ENCODE measurements around the gene AKTIP.
"Not testable (repeated sequence)": the region's sequence is repeated elsewhere in the genome, so short reads cannot be mapped to it uniquely, and the experiment has no call there.

AKTIP gene

GRCh38 chr16:53502331-53503269 lies at the start of gene AKTIP:
AKTIP (minus strand) TSS chr16:53503209; CDS start chr16:53500259, 2,950 bp downstream.
- peak; percentile 2 for DNase-seq

GRCh38 chr16:53549970-53550690 lies 47.1 kb upstream of the AKTIP start:
- peak; percentile 62 for DNase-seq

DNA sequence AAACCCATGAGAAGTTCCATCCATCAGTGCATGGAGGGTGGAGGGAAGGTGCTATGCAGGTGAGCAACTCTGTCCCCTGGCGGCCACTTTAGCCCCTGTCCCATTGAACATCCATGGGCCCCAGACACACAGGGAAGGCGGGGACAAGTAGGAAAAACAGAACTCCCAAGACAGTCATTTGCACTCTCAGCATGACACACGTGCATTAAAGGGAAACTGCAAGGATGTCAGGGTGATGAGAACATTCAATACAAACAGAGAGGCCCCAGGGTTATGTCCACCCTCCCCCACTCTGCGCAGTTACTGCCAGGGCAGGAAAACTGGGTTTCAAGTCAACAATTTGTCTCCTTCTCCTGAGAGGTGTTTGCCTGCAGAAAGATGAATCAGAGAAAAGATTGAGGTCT lies 44.0 kb upstream of the AKTIP start:
- no peak for DNase-seq

- no peak for DNase-seq
Observed at GRCh38 chr16:53545433-53545832, 42.4 kb upstream of the AKTIP start.

- DNase-seq: no peak
Observed at GRCh38 chr16:53542283-53542682, 39.3 kb upstream of the AKTIP start.

GRCh38 chr16:53541326-53541725 lies 38.3 kb upstream of the AKTIP start:
- no peak for DNase-seq

DNA sequence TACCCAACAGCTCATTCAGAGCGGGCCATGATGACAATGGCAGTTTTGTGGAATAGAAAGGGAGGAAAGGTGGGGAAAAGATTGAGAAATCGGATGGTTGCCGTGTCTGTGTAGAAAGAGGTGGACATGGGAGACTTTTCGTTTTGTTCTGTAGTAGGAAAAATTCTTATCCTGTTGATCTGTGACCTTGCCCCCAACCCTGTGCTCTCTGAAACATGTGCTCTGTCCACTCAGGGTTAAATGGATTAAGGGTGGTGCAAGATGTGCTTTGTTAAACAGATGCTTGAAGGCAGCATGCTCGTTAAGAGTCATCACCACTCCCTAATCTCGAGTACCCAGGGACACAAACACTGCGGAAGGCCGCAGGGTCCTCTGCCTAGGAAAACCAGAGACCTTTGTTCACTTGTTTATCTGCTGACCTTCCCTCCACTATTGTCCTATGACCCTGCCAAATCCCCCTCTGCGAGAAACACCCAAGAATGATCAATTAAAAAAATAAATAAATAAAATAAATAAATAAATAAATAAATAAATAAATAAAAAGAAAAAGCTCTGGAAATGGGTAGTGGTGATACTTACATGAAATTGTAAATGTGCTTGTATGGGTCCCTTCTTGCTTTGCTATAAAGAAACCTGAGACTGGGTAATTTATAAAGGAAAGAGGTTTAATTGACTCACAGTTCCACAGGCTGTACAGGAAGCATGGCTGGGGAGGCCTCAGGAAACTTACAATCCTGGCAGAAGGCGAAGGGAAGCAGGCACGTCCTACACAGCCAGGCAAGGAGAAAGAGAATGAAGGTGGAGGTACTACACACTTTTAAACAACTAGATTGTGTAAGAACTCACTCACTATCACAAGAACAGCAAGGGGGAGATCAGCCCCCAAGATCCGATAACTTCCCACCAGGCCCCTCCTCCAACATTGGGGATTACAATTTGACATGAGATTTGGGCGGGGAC lies 37.0 kb upstream of the AKTIP start:
- not testable (repeated sequence) for DNase-seq

GRCh38 chr16:53539346-53539745 lies 36.3 kb upstream of the AKTIP start:
- not testable (repeated sequence) for DNase-seq

DNA sequence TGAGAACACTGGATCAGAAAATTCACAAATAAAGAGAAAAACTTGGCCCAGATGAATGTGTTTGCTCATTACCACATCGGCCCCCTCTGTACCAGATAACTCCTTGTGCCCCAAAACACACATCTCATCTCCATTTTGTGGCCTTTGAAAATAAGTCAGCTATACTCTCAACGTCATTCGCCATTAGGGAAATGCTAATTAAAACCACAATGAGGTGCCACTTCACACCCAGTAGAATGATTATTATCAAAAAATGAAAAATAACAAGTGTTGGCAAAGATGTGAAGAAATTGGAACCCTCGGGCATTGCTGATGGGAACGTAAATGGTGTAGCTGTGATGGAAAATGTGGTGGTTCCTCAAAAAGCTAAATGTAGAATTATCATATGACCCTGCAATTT lies 34.6 kb upstream of the AKTIP start:
- DNase-seq: no peak

- DNase-seq: no peak
Observed at GRCh38 chr16:53534206-53534605, 31.2 kb upstream of the AKTIP start.

GRCh38 chr16:53530741-53531140 lies 27.7 kb upstream of the AKTIP start:
- no peak for DNase-seq

DNA sequence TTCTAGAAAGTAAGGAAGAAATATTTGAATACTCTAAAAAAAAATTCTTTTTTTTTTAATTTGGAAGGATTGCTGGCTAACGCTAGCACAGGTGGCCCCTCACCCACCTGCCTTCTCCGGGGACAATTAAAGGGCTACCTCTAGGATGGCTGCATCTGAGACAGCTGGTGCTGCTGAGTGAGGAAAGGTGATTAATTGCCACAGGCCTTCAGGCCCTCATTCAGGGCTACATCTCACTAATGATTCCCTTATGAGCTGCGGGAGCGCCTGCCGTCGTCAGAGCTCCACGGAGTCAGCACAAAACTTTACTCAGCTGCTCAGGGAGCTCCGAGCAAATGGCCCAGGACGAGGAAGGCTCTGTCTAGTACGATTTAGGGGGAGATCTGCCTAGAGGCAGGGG lies 27.0 kb upstream of the AKTIP start:
- no peak for DNase-seq

- no peak for DNase-seq
Observed at GRCh38 chr16:53529513-53529912, 26.5 kb upstream of the AKTIP start.

DNA sequence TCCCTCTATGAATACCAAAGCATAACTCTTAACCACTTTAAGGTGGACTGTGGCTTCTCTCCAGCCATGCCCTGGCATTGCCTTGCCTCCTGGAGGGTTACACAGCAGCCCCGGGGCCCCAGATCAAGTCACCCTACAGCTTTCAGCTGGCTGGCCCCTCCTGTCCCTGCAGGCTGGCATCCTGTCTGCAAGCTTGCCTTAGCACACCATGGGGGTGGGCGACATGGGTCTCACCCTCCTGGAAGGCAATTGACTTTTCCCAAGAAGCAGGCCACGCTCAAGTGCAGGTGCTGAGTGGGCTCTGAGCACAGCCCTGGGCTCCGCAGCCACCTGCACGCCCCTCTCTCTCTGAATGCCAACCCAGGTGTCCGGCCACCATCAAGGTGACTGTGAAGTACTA lies 25.8 kb upstream of the AKTIP start:
- DNase-seq: no peak

DNA sequence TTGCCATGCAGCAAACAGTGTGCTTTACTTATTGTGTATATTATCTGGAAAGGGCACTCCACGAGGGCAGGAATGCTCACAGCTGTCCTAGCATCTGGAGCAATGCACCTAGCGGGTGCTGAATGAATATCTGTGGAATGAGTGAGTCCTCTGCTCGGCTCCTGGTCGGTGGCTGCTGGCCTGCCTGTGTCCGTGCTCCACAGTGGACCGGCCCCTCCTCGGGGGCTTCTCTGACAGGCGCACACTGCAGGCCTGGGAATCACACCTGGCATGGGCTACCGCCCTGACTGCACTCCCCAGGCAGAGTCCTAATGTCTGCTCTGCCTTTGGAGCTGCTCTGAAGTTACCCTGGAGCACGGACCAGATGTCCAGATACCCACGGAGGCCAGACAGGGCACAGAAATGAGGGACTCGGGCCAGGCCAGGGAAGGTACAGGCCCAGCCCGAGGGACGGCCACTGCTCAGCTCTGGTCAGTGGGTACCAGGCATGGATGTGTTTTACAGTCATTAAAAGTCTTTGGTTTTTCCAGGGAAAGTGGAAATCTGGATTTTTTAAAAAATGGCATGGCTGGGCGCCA lies 21.1 kb upstream of the AKTIP start:
- DNase-seq: no peak

- DNase-seq: no peak
Observed at GRCh38 chr16:53523126-53523804, 20.3 kb upstream of the AKTIP start.

DNA sequence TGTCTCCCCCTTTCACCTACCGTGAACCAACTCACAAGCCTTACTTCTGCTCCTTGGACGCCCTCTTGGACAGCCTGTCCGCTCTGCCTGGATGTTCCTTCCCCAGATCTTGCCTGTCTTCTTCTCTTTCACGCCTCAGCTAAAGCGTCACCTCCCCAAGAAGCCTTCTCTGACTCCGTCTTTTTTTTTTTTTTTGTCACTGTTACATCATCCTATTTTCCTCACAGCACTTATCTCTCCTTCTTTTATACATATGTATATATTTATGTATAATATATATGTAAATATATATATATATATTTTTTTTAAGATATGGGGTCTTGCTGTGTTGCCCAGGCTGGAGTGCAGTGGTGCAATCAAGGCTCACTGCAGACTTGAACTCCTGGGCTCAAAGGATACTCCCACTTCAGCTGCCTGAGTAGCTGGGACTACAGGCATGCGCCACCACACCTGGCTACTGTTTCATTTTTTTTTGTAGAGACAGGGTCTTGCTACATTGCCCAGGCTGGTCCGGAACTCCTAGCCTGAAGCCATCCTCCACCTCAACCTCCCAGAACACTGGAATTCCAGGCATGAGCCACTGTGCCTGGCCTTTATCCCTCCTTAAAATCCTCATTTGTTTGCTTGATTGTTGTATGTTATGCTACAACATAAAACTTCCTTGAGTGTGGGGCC lies 16.5 kb upstream of the AKTIP start:
- no peak for DNase-seq

GRCh38 chr16:53518550-53519416 lies 15.8 kb upstream of the AKTIP start:
- no peak for DNase-seq

- DNase-seq: no peak
Observed at GRCh38 chr16:53517851-53518250, 14.8 kb upstream of the AKTIP start.

GRCh38 chr16:53515811-53516210 lies 12.8 kb upstream of the AKTIP start:
- DNase-seq: no peak
